Activated CD8-positive, alpha-beta T cell treated with anti-CD3 and anti-CD28 coated beads for 36 hours (primary cell): ENCODE data around the gene CENPT. TPM values are rescaled to one million over a fixed set of nuclear protein-coding genes. Genes with fewer than 3 reads are reported as not detected.
A peak's percentile ranks its signal among the peaks of the same experiment; 100 is the strongest.

Experiments used
- ATAC-seq: fragments of 200-7000 bp; cut with Tn5 transposase; one replicate; pipeline ENCODE4 v1.10.0; 2021; ENCODE audit warnings: mild to moderate bottlenecking, moderate library complexity
- CTCF ChIA-PET: fragments of 350-600 bp; sonication (Branson Sonifier 250); formaldehyde crosslinking; loops from one replicate; lab custom pipeline; 2021; ENCODE audit warnings: antibody characterized with exemption; lab: Charles Lee
- POLR2A ChIA-PET: fragments of 350-600 bp; sonication (Branson Sonifier 250); formaldehyde crosslinking; loops from one replicate; lab custom pipeline; 2021; ENCODE audit warnings: antibody characterized with exemption; lab: Charles Lee
- DNase-seq: peaks from one replicate; pipeline ENCODE4 v3.0.0-alpha.2; 2020
- H3K27ac Mint-ChIP-seq: one replicate; pipeline ENCODE4 v1.8.0; 2021; ENCODE audit warnings: mild to moderate bottlenecking, mixed read lengths
- H3K27me3 Mint-ChIP-seq: one replicate; pipeline ENCODE4 v1.8.0; 2021; ENCODE audit warnings: mixed read lengths
- H3K36me3 Mint-ChIP-seq: one replicate; pipeline ENCODE4 v1.8.0; 2021; ENCODE audit warnings: low read depth, mixed read lengths
- H3K4me1 Mint-ChIP-seq: one replicate; pipeline ENCODE4 v1.8.0; 2021; ENCODE audit warnings: low read depth, mixed read lengths
- H3K4me3 Mint-ChIP-seq: one replicate; pipeline ENCODE4 v1.8.0; 2021; ENCODE audit warnings: mild to moderate bottlenecking, moderate library complexity, mixed read lengths
- H3K9me3 Mint-ChIP-seq: one replicate; pipeline ENCODE4 v1.8.0; 2021; ENCODE audit warnings: mixed read lengths
- intact Hi-C: fragments of 100-400 bp; cut with micrococcal nuclease; formaldehyde crosslinking; loops from one replicate; pipeline ENCODE4 v1.10.0; 2022
- total RNA-seq, 2 experiments: library from RNA; stranded (reverse); gene quantifications; one replicate each; pipeline ENCODE4 v1.2.3, GENCODE V29; 2021
- TF ChIP-seq, protein P1 (sequence below): fragments of 200-600 bp; IDR thresholded peaks from one replicate; pipeline ENCODE4 v1.8.0; 2022; ENCODE audit warnings: antibody characterized with exemption, mild to moderate bottlenecking

The CENPT gene
- total RNA-seq, 2 experiments from 2014 or later, result 40.4 to 42.2 TPM

DNA sequence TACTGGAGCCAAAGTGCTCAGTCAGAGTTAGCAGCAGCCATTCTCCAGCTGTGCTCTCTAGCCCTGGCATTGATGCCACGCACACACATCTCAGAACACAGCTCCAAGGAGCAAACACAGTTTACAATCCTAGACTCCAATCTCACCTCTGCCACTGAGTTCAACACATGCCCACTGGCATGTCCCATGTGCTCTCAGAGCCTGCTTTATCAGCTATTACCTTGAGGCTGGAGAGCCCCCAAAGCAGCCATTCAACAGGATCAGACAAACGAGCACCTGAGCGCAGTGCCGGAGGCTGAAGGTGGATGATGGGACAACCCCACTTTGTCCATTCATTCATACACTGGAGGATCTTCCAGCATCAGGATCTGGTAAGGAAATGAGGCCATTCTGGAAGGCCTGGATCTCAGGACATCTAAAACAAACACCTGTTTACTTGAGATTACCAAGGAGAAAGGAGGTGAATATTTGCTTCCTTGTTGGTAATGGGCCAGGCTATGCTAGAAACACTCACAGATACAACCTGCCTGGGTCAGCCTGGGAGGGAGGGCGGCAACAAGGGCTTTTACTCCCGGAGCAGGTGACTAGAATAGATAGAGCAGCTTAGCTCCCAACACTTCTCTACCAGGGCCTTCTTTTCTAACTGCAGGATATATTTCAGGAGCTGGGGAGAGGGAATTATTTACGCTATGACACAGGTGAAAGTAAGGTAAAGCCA is 66.5 kb downstream of the CENPT start:
- no peaks in the 10 kb centered on the region for H3K9me3 Mint-ChIP-seq
- TF ChIP-seq, protein P1, sequence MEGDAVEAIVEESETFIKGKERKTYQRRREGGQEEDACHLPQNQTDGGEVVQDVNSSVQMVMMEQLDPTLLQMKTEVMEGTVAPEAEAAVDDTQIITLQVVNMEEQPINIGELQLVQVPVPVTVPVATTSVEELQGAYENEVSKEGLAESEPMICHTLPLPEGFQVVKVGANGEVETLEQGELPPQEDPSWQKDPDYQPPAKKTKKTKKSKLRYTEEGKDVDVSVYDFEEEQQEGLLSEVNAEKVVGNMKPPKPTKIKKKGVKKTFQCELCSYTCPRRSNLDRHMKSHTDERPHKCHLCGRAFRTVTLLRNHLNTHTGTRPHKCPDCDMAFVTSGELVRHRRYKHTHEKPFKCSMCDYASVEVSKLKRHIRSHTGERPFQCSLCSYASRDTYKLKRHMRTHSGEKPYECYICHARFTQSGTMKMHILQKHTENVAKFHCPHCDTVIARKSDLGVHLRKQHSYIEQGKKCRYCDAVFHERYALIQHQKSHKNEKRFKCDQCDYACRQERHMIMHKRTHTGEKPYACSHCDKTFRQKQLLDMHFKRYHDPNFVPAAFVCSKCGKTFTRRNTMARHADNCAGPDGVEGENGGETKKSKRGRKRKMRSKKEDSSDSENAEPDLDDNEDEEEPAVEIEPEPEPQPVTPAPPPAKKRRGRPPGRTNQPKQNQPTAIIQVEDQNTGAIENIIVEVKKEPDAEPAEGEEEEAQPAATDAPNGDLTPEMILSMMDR, result no peak
- peak; percentile 13 for ATAC-seq
- ChIA-PET POLR2A (interaction anchor here (0.7 to 1.0 kb wide), 2 partner anchors 48 to 113 kb away, joined by 3 read pairs; no protein-coding TSS in a partner anchor), CTCF (interaction anchor here (0.7 to 3.4 kb wide), 7 partner anchors 21 to 354 kb away, joined by 3 to 17 read pairs (median 4); partner anchors contain the start of genes RANBP10 and TSNAXIP1)
- intact Hi-C loops, result no loop called here
- H3K27me3 Mint-ChIP-seq, result no peaks in the 10 kb centered on the region
- no peak for DNase-seq
- peaks cover 26% of the 10 kb centered on the region for H3K4me1 Mint-ChIP-seq
- peak overlapping the region; percentile 81 for H3K27ac Mint-ChIP-seq
- H3K4me3 Mint-ChIP-seq, result no peak overlapping the region
- peaks cover 8% of the 10 kb centered on the region for H3K36me3 Mint-ChIP-seq

DNA sequence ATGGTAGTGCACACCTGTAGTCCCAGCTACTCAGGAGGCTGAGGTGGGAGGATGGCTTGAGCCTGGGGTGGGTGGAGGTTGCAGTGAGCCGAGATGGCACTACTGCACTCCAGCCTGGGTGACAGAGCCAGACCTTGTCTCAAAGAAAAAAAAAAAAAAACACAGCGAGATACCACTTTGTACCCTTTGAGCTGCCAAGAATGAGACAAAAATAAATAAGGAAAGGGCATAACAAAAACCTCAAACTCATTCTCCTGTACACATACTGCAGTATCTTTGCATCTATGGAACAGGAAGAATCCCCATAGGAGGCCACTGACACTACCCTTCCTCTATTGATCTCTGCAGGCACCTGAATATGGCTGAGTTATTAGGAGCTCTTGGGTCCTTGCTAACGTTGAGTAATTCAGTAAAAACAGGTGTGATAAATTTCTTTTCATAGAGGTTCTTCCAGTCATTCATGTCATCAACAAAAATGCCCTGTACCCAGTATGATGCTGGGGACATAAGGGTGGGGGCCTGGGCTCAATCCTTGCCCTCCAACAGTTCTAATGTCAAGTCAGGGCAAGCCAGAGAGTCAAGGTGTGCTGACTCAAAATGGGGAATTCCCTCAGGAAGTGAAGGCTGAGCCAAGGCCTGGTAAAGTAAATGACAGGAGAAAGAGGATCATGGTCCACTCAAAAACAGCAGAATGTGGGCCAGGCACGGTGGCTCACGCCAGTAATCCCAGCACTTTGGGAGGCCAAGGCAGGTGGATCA is 68.1 kb downstream of the CENPT start:
- ATAC-seq (peak; percentile 28), DNase-seq (peak; percentile 15)
- peaks cover 28% of the 10 kb centered on the region for H3K4me1 Mint-ChIP-seq
- H3K27ac Mint-ChIP-seq, result peak overlapping the region; percentile 44
- ChIA-PET CTCF (interaction anchor here (1.9 to 2.4 kb wide), 2 partner anchors 37 to 107 kb away, joined by 4 to 9 read pairs; no protein-coding TSS in a partner anchor), POLR2A (no interaction called here)
- TF ChIP-seq, protein P1, result no peak
- H3K4me3 Mint-ChIP-seq, result no peak overlapping the region
- no peaks in the 10 kb centered on the region for H3K9me3 Mint-ChIP-seq
- intact Hi-C loops, result no loop called here
- H3K27me3 Mint-ChIP-seq, result no peaks in the 10 kb centered on the region
- H3K36me3 Mint-ChIP-seq, result peaks cover 9% of the 10 kb centered on the region

Other genes with a start within 250 kb of the CENPT start
- 100 to 1,000 TPM; 151 to 155 TPM for gene CARMIL2, start 202.5 kb downstream of the CENPT start, total RNA-seq
- gene ACD, start 187.4 kb downstream of the CENPT start, total RNA-seq, result 10 to 100 TPM; 50.8 to 53.7 TPM
- gene PARD6A, start 186.7 kb downstream of the CENPT start, total RNA-seq, result 1 to 10 TPM; 6.3 to 7.2 TPM
- 1 to 10 TPM; 8.4 to 8.9 TPM for gene ENKD1, start 180.9 kb downstream of the CENPT start, total RNA-seq
- gene C16orf86, start 180.9 kb downstream of the CENPT start, total RNA-seq, result 1 to 10 TPM; 2.8 to 4.7 TPM
- gene GFOD2, start 128.4 kb downstream of the CENPT start, total RNA-seq, result 10 to 100 TPM; 11.6 to 14.1 TPM
- gene RANBP10, start 41.1 kb downstream of the CENPT start, total RNA-seq, result 10 to 100 TPM; 15.9 to 18.9 TPM
- gene TSNAXIP1, start 40.8 kb downstream of the CENPT start, total RNA-seq, result under 1 TPM; 0.40 to 0.47 TPM
- gene THAP11, start 5.4 kb downstream of the CENPT start, total RNA-seq, result 10 to 100 TPM; 40.6 to 40.7 TPM
- gene NUTF2, start 760 bp downstream of the CENPT start, total RNA-seq, result 100 to 1,000 TPM; 152 to 157 TPM
- 10 to 100 TPM; 78.7 to 90.9 TPM for gene EDC4, start 25.4 kb upstream of the CENPT start, total RNA-seq
- under 1 TPM in 1 of 2 experiments, not detected in 1; 0.83 TPM for gene NRN1L, start 37.2 kb upstream of the CENPT start, total RNA-seq
- 1 to 10 TPM; 8.4 to 8.5 TPM for gene PSKH1, start 45.6 kb upstream of the CENPT start, total RNA-seq
- gene CTRL, start 84.2 kb upstream of the CENPT start, total RNA-seq, result 1 to 10 TPM; 3.8 to 3.9 TPM
- gene PSMB10, start 89.2 kb upstream of the CENPT start, total RNA-seq, result 100 to 1,000 TPM; 205 to 206 TPM
- 10 to 100 TPM; 10.6 to 14.3 TPM for gene LCAT, start 96.4 kb upstream of the CENPT start, total RNA-seq
- 10 to 100 TPM; 32.5 to 38.0 TPM for gene SLC12A4, start 120.9 kb upstream of the CENPT start, total RNA-seq
- gene DPEP3, start 132.8 kb upstream of the CENPT start, total RNA-seq, result under 1 TPM; 0.16 to 0.25 TPM
- gene DPEP2, start 151.8 kb upstream of the CENPT start, total RNA-seq, result 1 to 10 TPM; 2.9 TPM
- not detected for gene DPEP2NB, start 168.2 kb upstream of the CENPT start, total RNA-seq
- gene DDX28, start 175.5 kb upstream of the CENPT start, total RNA-seq, result 10 to 100 TPM; 16.6 to 17.3 TPM
- 10 to 100 TPM; 34.2 to 35.1 TPM for gene DUS2, start 175.6 kb upstream of the CENPT start, total RNA-seq
- 100 to 1,000 TPM; 102 to 104 TPM for gene NFATC3, start 237.7 kb upstream of the CENPT start, total RNA-seq